Measurements from ENCODE around the gene GCK.

Gene GCK

GRCh38 chr7:44150966-44151941, 38.0 kb downstream of the GCK start:
- H3K9me3 ChIP-seq (ENCODE audit: control insufficient read depth, insufficient read depth, low read depth, low read length) = no peaks in the 10 kb centered on the region
- no peaks in the 10 kb centered on the region for H3K36me3 ChIP-seq (ENCODE audit: control insufficient read depth, insufficient read depth, low read length)
- H3K27me3 ChIP-seq (ENCODE audit: control insufficient read depth, insufficient read depth, low read length) = peaks cover 7% of the 10 kb centered on the region; the same call in 1 of the 2 replicates
- H3K9ac ChIP-seq (ENCODE audit: low read length) = no peak overlapping the region
- no peak overlapping the region for H3K27ac ChIP-seq (ENCODE audit: low read depth, low read length)
- H3K4me1 ChIP-seq (ENCODE audit: control insufficient read depth, insufficient read depth, low read length) = peaks cover 18% of the 10 kb centered on the region
- H3K4me3 ChIP-seq (ENCODE audit: low read depth, low read length) = no peak overlapping the region

- Histone ChIP-seq H3K9ac (ENCODE audit: low read length) (no peak overlapping the region), H3K4me3 (ENCODE audit: low read depth, low read length) (no peak overlapping the region), H3K4me1 (ENCODE audit: control insufficient read depth, insufficient read depth, low read length) (peaks cover 19% of the 10 kb centered on the region), H3K27me3 (ENCODE audit: control insufficient read depth, insufficient read depth, low read length) (peaks cover 12% of the 10 kb centered on the region), H3K9me3 (ENCODE audit: control insufficient read depth, insufficient read depth, low read depth, low read length) (no peaks in the 10 kb centered on the region), H3K36me3 (ENCODE audit: control insufficient read depth, insufficient read depth, low read length) (no peaks in the 10 kb centered on the region), H3K27ac (ENCODE audit: low read depth, low read length) (no peak overlapping the region)
Measured at GRCh38 chr7:44150466-44150832, 38.8 kb downstream of the GCK start.

DNA sequence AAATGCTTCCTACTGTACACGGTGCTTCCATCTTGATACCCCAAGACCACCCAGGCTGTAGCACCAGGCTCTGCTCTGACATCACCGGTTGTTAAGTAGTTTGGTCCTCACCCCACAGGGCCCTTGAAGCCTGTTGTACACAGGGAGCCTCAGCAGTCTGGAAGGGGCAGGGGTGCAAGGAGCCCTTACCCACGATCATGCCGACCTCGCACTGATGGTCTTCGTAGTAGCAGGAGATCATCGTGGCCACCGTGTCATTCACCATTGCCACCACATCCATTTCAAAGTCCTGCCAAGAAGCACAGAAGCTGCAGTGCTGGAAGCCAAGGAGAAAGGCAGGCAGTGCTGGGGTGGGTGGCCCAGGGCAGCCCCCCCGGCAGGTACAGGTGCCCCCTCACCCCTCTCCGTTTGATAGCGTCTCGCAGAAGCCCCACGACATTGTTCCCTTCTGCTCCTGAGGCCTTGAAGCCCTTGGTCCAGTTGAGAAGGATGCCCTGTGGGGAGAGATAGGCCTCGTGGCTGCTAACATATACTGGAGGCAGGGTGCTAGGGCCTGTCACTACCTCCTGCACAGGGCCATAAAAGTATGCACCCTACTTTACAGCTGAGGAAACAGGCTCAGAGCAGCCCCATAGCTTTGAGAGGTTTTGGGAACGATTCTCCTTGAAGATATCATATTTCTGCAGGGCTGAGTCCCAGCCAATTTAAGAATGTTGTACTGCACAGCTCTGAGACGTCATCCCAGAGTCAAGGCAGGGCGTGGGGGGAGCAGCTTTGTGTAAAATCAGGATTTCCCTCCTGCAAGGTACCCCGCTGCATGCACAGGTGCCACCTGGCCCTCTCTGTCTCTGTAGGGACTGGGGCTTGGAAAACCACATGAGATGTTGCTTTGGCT, 39.4 kb downstream of the GCK start:
- no peak overlapping the region for H3K9ac ChIP-seq (ENCODE audit: low read length)
- no peak overlapping the region for H3K4me3 ChIP-seq (ENCODE audit: low read depth, low read length)
- H3K36me3 ChIP-seq (ENCODE audit: control insufficient read depth, insufficient read depth, low read length) = no peaks in the 10 kb centered on the region
- H3K27ac ChIP-seq (ENCODE audit: low read depth, low read length) = no peak overlapping the region
- peaks cover 24% of the 10 kb centered on the region for H3K4me1 ChIP-seq (ENCODE audit: control insufficient read depth, insufficient read depth, low read length)
- H3K9me3 ChIP-seq (ENCODE audit: control insufficient read depth, insufficient read depth, low read depth, low read length) = no peaks in the 10 kb centered on the region
- H3K27me3 ChIP-seq (ENCODE audit: control insufficient read depth, insufficient read depth, low read length) = peaks cover 18% of the 10 kb centered on the region

- Histone ChIP-seq H3K4me3 (ENCODE audit: low read depth, low read length) (no peak overlapping the region), H3K36me3 (ENCODE audit: control insufficient read depth, insufficient read depth, low read length) (no peaks in the 10 kb centered on the region), H3K27ac (ENCODE audit: low read depth, low read length) (no peak overlapping the region), H3K4me1 (ENCODE audit: control insufficient read depth, insufficient read depth, low read length) (peaks cover 24% of the 10 kb centered on the region), H3K9ac (ENCODE audit: low read length) (no peak overlapping the region), H3K27me3 (ENCODE audit: control insufficient read depth, insufficient read depth, low read length) (peaks cover 26% of the 10 kb centered on the region), H3K9me3 (ENCODE audit: control insufficient read depth, insufficient read depth, low read depth, low read length) (no peaks in the 10 kb centered on the region)
Measured at GRCh38 chr7:44148961-44149536, 40.2 kb downstream of the GCK start.

DNA sequence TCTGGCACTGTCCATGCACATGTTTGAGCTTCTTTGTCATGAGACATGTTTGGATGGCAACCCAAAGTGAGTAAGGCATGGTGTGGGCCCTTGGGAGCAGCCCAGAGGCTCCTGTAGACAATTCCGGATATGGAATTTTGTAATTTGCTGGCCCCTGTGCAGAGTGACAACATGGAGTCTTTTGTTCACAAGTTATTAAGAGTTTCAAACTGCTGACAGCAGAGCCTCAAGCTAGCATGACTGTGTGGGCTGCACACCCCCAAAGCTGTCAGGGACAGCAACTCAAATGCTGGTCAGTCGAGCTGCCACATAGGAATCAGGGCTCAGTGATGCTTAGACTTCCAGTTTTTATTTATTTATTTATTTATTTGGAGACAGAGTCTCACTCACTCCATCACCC, 41.1 kb downstream of the GCK start:
- H3K27ac ChIP-seq (ENCODE audit: low read depth, low read length) = no peak overlapping the region

DNA sequence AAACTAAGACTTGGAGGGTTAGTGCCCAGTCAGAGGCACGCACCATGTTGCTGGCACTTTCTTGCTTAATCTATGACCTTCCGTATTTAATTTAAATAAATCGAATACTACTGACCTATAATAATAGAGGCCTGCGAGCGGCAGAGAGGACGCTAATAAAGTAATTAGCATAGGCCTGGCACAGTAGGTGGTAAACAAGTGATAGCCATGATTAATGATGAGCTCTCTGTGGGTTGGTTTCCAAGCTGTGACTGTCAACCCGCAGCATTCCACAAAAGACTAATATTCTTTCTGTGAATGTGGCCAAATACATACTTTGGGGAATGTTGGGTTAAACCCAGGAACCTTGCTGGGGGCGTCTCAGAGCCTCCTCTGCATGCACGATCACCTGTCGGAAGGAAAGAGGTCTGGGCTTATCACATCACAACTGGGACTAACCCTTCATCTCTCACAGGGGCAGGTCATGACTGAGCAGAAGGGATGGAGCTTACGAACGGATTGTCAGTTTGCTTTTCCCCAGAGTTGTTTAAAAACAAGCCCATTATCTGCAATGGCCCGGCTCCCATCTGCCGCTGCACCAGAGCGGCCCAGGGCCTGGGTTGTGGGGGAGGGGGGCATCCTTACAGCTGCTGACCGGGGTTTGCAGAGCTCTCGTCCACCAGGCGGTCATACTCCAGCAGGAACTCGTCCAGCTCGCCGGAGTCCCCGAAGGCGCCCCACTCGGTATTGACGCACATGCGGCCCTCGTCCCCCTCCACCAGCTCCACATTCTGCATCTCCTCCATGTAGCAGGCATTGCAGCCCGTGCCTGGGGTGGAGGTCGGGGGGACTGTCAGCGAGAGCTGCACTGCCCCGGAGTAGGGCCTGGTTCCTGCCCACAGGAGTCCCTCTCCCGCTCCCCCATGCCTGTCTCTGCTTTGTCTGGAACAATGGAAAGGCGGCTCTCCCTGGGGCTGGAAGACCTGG, 41.9 kb downstream of the GCK start:
- Histone ChIP-seq H3K9me3 (ENCODE audit: control insufficient read depth, insufficient read depth, low read depth, low read length) (no peaks in the 10 kb centered on the region), H3K4me3 (ENCODE audit: low read depth, low read length) (no peak overlapping the region), H3K4me1 (ENCODE audit: control insufficient read depth, insufficient read depth, low read length) (peaks cover 24% of the 10 kb centered on the region), H3K9ac (ENCODE audit: low read length) (no peak overlapping the region), H3K27ac (ENCODE audit: low read depth, low read length) (no peak overlapping the region), H3K36me3 (ENCODE audit: control insufficient read depth, insufficient read depth, low read length) (no peaks in the 10 kb centered on the region), H3K27me3 (ENCODE audit: control insufficient read depth, insufficient read depth, low read length) (peaks cover 31% of the 10 kb centered on the region)

More for the DNA sequence above, 41.1 kb downstream of the GCK start:
- H3K9me3 ChIP-seq (ENCODE audit: control insufficient read depth, insufficient read depth, low read depth, low read length) = no peaks in the 10 kb centered on the region
- peaks cover 31% of the 10 kb centered on the region for H3K27me3 ChIP-seq (ENCODE audit: control insufficient read depth, insufficient read depth, low read length)
- H3K4me3 ChIP-seq (ENCODE audit: low read depth, low read length) = no peak overlapping the region
- H3K9ac ChIP-seq (ENCODE audit: low read length) = no peak overlapping the region
- H3K36me3 ChIP-seq (ENCODE audit: control insufficient read depth, insufficient read depth, low read length) = no peaks in the 10 kb centered on the region
- peaks cover 24% of the 10 kb centered on the region for H3K4me1 ChIP-seq (ENCODE audit: control insufficient read depth, insufficient read depth, low read length)

GRCh38 chr7:44145969-44146911, 43.0 kb downstream of the GCK start:
- H3K9ac ChIP-seq (ENCODE audit: low read length) = peak overlapping the region; percentile 36
- H3K27me3 ChIP-seq (ENCODE audit: control insufficient read depth, insufficient read depth, low read length) = peaks cover 31% of the 10 kb centered on the region
- H3K27ac ChIP-seq (ENCODE audit: low read depth, low read length) = no peak overlapping the region
- no peaks in the 10 kb centered on the region for H3K36me3 ChIP-seq (ENCODE audit: control insufficient read depth, insufficient read depth, low read length)
- H3K4me1 ChIP-seq (ENCODE audit: control insufficient read depth, insufficient read depth, low read length) = peaks cover 32% of the 10 kb centered on the region
- H3K4me3 ChIP-seq (ENCODE audit: low read depth, low read length) = peak overlapping the region; percentile 72
- no peaks in the 10 kb centered on the region for H3K9me3 ChIP-seq (ENCODE audit: control insufficient read depth, insufficient read depth, low read depth, low read length)

DNA sequence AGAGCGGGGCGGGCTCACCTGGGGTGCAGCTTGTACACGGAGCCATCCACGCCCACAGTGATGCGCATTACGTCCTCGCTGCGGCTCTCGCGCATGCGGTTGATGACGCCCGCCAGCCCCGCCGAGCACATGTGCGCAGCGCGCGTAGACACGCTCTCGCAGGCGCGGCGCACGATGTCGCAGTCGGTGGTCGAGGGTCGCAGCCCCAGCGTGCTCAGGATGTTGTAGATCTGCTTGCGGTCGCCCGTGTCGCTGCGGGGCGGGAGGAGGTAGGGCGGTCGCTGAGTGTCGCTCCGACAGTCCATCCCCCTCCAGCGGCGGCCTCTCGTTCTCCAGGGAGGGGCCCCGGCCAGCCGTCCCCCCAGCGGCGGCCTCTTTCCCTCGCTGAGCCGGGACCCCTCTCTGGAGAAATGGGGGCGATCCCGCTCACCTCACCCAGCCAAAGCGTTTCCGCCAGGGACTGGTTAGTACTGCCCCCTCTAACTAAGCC, 43.7 kb downstream of the GCK start:
- H3K27ac ChIP-seq (ENCODE audit: low read depth, low read length) = no peak overlapping the region
- H3K9ac ChIP-seq (ENCODE audit: low read length) = peak overlapping the region; percentile 30
- no peaks in the 10 kb centered on the region for H3K9me3 ChIP-seq (ENCODE audit: control insufficient read depth, insufficient read depth, low read depth, low read length)
- peaks cover 36% of the 10 kb centered on the region for H3K4me1 ChIP-seq (ENCODE audit: control insufficient read depth, insufficient read depth, low read length)
- peak overlapping the region; percentile 72 for H3K4me3 ChIP-seq (ENCODE audit: low read depth, low read length)
- H3K27me3 ChIP-seq (ENCODE audit: control insufficient read depth, insufficient read depth, low read length) = peaks cover 31% of the 10 kb centered on the region
- no peaks in the 10 kb centered on the region for H3K36me3 ChIP-seq (ENCODE audit: control insufficient read depth, insufficient read depth, low read length)

DNA sequence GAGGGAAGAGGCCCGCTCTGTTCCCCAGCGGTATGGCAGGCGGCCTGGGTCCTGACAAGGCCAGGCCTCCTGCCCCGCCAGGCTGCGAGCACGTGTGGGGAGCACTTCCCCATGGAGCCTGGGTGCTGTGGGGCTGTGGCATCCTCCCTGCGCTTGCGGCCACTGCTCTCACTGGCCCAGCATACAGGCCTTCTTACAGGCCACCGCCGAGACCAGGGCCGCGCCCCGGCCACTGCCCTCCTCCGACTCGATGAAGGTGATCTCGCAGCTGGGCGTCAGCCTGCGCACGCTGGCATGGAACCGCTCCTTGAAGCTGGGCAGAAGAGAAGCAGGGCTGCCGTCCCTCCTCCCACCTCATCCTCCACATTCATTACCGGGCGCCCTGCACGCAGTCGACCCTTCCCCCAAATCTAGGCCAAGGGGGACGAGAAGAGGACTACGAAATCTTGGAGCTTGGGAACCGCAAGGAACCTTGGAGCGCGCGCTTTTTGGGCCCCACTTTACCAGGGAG, 44.2 kb downstream of the GCK start:
- peak overlapping the region; percentile 72 for H3K4me3 ChIP-seq (ENCODE audit: low read depth, low read length)
- H3K27me3 ChIP-seq (ENCODE audit: control insufficient read depth, insufficient read depth, low read length) = peaks cover 31% of the 10 kb centered on the region
- no peaks in the 10 kb centered on the region for H3K36me3 ChIP-seq (ENCODE audit: control insufficient read depth, insufficient read depth, low read length)
- no peaks in the 10 kb centered on the region for H3K9me3 ChIP-seq (ENCODE audit: control insufficient read depth, insufficient read depth, low read depth, low read length)
- H3K27ac ChIP-seq (ENCODE audit: low read depth, low read length) = no peak overlapping the region
- H3K4me1 ChIP-seq (ENCODE audit: control insufficient read depth, insufficient read depth, low read length) = peaks cover 36% of the 10 kb centered on the region
- H3K9ac ChIP-seq (ENCODE audit: low read length) = peak overlapping the region; percentile 30

All from HUES6 (cell line).